Colon (tissue), 2 donors: ENCODE data around the gene CALML3.
"Not testable (repeated sequence)": the region's sequence is repeated elsewhere in the genome, so short reads cannot be mapped to it uniquely, and the experiment has no call there.

Experiments used
- FAIRE-seq: peaks from 2 replicates; lab custom pipeline; 2012; peaks lifted over from hg19 to GRCh38; lab: Jason Lieb, UNC
- donor health status: control.
- donor health status: control.

Gene CALML3

DNA sequence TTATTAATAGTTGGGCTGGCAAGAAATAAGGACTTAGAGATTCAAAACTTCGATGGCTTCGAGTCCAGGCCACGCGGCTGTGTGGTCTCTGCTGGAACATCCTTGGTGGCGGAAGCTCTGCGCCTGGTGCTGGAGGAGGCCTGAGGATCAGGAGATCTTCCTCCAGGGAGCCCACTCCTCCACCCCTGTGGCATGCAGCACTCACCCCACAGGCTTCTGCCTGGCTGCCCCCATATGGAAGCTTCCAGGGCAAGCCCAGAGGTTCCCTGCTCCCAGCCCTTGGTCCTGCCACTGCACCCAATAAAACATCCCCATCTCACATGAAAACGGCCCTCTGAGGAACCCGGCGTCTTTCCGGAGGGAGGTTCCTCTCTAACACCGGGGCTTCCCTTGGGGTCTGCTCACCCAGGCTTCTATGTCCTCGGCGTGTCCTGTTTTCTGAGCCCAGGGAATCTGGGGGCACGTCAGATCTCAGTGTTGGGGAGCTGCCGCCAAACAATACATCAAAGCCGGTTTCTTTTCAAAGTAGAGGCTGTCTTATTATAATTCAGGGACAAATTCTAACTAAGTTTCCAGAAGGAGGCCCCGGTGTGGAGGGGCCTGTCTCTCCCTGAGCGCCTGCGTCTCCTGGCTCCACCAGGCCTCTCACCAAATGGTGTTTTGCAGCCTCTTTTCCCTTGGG lies 32.4 kb downstream of the CALML3 start:
- FAIRE-seq, result no peak

DNA sequence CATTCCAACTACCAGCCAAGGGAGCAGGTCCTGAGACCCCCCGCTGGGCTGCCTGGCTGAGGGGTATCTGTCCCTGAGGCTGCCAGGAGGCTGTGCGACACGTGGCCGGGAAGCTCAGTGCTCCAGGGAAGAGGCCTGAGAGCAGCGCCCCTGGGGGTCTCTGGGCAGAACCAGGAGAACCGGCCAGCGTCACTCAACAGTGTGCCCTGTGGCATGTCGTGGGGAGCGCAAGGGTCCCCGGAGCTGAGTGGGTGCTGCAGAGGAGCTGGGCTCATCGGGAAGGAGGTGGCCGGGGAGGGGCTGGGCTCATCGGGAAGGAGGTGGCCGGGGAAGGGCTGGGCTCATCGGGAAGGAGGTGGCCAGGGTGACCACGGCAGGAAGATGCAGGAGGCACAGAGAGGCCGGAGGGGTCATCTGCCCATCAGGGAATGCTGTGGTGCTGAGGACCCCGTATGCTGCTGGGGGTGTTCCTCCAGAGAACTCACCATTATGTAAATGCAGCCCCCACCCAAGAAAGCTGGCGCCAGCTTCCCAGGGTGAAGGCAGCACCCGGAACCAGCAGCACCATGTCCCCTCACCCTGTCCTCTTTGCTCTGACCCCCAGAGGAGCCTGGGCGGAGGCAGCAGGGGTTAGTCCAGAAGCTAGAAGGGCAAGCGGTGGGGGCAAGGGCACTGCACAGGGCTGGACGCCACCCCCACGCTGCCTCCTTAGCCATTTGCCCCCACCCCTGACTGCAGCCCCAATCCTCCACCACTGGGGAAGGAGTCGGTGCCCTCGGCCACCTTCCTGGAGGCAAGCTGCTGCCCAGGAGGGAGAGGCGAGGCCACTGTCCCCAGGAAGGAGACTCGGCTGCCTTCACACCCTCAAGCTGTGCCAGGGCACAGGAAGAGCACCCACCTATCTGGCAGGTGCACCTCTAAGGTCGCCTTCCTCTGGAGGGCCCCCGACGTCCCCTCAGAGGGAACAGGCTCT lies 33.3 kb downstream of the CALML3 start:
- FAIRE-seq, result no peak

DNA sequence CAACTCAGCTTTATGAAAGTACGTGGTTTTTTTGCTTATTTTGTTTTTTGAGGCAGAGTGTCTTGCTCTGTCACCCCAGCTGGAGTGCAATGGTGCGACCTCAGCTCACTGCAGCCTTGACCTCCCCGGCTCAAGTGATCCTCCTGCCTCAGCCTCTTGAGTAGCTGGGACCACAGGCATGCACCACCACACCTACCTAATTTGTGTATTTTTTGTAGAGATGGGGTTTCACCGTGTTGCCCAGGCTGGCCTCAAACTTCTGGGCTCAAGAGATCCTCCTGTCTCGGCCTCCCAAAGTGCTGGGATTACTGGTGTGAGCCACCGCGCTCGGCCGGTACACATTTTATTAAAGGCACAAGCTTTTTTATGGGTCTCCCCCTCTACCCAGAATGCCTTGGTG lies 34.3 kb downstream of the CALML3 start:
- not testable (repeated sequence) for FAIRE-seq

DNA sequence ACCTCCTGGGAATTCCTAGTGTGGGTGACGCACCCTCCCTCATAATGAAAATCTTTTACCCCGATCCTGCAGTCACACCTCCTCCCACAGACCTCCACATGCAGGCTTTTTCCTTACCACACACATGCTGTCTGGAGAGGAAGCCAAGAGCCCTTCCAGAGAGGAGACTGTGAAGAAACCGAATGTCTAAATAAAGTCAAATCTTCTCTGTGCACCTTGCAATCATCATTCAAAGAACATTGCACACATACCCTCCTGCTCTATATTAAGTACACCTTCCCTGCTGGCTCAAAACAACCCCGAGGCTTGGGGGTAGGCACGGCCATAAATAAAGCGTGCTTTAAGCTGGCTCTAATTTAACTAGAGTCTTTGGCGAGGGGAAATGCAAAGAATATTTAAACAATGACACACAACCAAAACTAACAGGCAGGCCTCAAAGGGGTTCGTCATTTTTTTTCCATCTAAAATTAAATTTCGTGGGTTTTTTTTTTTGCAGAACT lies 34.9 kb downstream of the CALML3 start:
- no peak for FAIRE-seq

DNA sequence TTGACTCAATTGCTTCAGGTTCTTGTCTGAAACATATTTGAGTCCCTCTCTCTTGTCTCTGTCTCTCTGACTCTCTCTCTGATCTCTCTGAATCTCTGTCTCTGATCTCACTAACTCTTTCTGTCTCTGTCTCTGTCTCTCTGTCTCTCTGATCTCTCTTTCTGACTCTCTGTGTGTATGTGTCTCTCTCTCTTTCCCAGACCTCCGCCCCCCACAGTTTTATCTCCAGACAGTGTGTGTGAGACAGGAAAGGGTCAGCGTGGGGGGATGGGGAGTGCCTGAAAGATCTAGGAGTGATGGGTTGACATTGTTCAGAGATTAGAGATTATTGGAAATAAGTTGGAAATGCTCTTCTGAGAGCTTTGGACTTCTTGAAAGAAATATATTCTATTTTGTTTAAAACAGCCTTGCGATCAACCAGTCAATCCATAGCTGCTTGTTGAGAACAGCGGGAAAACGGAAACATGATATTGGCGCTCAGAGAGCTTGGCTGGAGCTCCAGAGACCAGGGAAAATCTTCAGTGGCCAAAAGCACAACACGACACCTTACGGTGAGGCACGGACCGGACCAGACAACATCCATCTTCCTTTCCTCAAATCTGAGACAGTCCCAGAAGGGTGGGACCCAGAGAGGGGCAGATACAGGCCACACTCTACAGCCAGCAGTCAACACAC lies 35.5 kb downstream of the CALML3 start:
- FAIRE-seq, result no peak

DNA sequence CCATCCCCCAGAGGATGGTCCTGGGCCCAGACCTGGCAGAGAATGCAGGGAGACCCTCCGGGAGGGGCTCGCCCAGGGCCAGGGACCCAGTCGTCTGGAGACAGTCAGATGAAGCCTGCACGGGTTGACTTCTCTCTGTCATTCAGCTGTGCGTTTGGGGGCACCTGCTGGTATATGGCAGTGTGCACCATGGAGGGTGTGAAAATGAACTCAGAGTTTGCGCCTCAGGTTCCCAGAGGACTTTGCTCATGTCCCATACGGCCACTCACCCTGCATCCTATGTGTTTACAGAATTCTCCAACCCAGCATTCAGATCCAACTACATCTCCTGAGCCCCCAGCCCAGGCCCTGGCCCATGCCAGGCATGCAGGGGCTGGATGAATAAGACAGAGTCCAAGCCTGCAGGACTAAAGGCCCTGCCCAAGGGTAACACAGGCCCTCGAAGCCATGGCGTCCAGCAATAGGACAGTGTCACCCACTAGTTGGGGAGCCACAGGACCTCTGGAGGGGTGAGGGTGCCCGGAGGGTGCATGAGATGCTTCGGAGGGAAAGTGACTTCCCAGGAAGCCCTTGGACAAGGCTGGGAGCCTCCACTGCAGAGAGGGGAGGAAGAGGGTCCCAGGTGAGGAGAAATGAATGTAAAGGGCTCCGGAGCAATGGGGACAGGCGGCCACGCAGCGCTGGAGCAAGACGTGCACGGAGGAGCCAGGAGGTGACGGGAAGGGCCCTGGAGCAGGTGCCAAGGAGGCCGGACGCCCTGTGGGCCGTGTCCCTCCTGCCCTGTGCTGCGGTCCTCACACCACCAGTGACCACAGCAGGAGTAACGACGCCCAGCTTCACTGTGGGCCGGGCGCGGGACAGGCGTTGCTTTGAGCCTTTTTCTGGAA lies 36.3 kb downstream of the CALML3 start:
- no peak for FAIRE-seq

DNA sequence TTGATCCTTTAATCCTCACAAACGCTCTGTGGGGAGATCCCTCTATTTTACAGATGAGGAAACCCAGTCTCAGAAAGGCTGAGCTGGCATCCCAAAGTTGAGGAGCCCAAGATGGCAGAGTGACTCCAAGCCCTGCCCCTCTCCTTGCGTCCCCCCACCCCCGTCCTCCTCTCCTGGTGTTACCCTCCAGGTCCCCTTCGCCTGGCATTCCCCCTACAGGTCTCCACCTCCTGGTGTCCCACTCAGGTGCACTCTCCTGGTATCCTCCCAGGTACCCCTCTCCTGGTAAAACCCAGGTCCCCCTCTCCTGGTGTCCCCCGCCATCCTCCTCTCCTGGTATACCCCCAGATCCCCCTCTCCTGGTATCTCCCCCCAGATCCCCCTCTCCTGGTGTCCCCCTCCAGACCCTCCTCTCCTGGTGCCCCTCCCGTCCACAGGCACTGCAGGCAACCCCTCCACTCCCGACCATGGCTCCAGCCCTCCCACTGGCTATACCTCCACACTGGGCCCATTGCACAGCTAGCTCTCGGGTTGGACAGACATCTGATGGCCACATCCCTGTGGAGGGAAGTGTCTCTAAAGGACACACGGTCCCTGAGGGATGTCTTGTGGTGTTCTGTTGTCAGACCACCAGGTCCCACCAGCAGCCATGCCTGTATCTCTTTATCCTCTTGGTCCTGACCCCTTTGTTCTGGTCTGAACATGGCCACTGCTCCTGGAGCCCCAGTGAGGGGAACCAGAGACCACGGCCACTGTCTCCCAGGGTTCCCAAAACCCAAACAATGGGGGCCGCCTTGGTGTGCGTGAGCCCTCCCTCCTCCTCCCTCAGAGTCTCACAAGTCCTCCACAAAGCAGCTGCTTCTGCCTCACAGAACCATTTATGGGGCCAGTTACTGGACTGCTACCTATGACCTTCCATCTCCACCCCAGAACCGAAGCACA lies 37.2 kb downstream of the CALML3 start:
- no peak for FAIRE-seq

DNA sequence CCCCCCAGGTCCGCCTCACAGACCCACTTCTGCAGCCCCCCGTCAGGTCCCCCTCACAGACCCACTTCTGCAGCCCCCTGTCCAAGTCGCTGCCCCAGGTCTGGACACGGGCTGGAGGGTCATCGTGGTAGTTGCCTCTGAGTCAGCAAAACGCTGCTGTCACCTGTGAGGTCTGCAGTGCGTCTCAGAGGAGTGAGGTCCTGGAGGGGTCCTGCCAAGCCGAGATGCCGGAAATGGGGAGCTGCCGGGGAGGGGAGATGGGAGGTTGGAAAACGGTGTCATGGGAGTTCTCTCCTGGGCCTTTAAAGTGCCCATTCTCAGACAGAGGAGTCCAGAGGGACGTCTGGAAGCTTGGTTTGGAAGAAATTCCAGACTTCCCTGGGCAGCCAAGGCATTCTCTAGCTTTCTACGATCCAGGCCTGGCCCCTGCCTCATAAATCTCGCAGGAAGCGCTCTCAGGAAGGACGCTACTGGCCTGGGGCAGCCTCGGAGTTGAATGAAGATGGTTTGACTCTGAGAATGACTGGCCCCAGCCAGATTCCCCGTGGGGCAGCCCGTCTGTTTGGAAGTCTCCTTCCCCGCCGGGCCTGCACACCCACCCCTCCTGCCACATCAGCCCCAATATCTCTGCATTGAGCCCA lies 38.7 kb downstream of the CALML3 start:
- FAIRE-seq, result no peak

DNA sequence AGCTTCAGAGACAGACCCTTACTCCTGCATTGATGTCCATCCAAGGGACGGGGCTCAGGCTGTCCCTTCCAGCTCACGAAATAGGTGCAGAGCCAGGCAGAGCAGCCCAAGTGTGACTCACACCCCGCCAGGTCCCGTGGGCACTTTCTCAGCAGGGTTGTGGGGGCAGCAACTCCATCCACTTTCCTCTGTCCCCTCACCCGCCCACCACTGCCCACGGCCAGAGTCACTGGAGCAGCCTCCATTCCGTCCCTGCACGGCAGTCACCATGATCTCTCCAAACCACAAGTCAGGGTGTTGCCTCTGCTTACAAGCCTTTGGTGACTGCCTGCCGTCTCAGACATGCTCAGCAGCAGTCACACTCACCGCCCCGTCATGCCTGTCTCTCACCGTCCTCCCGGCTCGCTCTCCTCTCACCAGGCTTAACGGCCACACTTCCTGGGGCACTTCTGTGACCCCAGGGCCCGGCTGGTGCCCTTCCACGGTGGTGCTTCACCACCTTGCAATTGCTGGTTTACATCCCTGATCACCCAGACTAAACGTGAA lies 39.3 kb downstream of the CALML3 start:
- no peak for FAIRE-seq

DNA sequence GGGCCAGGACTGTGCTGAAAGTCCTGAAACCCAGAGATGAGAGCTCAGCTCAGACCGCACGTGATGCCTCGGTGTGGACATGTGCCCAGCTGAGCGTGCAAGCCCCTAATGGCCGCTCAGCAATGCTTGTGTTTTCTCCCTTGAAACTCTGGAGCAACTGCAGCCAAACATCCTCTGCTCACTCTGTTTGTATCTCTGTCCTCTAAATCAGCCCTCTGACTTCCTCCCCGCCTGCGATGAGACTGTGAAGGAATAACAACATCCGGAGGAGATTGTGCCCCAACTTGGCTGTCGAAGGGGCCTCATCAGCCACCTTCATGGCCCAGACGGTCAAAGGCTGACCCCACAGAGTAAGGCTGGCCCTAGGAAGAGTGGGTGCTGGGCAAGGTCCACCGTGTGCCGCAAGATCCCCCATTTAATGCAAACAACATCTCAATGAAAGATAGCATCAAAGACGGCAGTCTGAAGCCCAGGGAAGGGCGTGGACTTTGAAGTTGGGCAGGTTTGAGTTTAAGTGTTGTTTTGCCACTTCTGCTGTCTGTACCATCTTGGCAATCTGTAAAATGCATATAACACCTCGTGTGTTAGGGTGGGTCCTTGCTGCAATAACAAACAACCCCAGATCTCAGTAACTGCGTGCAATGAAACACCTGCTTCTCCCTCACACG lies 39.9 kb downstream of the CALML3 start:
- FAIRE-seq, result no peak

DNA sequence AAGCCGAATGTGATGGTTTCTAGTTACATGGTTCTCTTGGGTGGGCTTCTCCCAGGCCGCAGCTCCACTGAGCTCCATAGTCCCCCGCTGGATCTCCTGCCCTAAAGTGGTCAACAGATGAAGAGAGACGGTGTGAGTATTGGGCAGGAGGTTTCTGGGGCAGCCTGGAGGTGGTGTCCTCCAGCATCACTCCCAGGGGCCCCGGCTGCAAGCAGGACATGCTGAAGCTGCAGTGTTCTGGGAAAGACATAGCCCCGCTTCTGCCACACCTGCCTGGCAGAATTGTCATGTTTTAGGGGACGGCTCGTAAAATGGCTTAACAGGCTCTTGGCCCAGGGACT lies 40.4 kb downstream of the CALML3 start:
- no peak for FAIRE-seq

DNA sequence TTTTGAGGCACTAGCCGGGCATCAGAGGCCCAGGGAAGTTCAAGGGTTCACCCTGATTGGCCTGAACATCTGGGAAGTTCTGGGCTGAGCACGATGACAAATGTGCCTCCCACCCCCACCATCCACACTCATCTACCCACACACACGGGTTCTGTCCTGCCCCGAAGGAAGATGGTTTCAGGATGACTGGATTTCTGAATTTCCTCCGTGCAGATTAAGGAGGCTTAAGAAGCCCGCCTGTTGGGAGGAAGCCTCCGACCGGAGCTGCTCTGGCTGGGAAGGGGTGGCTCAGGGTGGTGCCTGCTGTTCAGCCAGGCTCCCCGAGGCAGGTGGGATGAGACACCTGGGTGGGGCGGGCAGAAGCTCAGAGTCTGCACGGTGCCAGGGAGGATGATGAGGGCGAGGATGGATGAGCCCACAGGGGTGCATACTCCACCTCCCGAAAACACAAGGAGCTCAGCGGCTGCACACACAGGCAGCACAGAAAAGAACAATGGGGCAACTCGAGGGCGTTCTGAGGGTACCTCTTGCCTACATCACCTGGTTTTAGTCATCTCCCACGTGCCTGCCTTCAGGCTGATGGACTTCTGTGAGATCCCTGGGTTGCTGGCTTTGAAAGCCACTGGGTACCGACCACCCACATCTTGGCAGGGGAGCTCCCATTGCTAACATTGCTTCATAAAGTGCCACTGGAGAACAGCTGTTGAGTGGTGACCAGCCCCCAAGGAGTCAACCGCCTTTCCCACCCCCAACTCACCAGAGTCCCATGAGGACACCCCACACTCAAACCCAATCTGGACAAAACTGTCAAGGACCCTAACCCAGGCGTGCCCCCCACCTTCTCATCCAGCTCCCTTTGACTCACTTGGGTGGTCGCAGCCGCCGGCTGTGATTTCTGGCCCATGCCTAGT lies 41.2 kb downstream of the CALML3 start:
- no peak for FAIRE-seq

DNA sequence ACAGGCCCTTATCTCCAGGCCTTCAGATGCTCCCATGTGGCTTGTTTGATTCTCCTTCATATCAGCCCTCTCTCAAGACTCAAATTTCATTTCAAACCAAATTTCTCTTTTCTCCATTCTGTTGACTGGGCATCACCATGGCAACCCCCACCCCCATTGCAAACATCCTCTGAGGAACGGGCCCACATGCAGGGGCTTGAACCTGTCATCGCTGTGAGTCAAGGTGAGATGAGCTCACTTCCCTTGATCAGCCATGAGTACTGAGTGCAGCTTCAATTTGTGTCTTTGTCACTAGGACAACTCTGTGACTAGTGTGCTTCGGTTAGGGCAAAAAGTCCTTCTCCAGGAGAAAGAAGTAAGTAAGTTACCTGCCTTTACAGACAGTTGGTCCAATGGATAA lies 41.9 kb downstream of the CALML3 start:
- no peak for FAIRE-seq

DNA sequence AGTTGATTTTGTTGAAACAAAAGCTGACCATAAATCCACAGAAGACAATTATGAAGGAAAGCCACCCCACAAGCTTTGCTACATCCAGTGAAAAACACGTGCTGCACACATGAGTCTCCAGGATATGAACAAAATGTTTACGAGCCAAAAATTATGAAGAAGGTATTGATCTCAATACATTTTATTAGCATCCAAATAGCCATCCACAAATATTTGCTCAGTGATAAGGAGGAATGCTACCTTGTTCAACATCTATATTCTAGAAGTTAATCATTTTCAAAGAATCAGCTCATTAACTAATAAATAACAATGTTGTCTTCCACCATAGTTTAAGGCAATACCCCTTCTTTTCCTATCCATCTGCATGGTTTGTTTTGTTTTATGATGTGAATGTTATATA lies 42.7 kb downstream of the CALML3 start:
- FAIRE-seq, result no peak

DNA sequence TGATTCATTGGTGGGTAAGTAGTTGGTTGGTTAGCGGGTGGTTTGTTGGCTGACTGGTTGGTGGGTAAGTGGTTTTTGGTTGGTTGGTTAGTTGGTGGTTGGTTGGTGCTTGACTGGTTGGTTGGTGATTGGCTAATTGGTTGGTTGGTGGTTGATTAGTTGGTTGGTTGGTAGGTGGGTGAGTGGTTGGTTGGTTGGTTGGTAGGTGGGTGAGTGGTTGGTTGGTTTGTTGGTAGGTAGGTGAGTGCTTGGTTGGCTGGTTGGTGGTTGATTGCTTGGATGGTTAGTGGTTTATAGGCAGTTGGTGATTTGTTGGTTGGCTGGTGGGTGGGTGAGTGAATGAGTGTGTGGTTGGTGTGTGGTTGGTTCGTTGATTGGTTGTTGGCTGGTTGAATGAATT lies 44.2 kb downstream of the CALML3 start:
- FAIRE-seq, result no peak

DNA sequence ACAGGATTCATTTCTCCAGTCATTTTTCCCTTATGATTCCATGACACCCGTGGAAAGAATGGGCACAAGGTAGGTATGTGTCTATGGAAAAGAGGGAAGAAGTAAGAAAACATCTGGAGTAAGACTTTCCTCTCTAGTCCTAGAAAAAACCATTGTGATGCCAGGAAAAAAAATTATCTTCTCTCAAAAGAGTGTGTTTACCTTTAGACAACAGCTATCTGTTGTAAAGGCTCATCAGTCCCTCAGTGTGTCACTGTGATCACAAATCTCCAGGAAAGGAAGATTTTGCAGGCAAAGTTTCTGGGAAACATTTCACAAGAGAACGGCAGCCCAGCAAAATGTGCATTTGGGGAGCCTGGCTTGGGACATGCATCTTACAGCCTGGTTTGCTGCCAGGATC lies 44.8 kb downstream of the CALML3 start:
- FAIRE-seq, result no peak

DNA sequence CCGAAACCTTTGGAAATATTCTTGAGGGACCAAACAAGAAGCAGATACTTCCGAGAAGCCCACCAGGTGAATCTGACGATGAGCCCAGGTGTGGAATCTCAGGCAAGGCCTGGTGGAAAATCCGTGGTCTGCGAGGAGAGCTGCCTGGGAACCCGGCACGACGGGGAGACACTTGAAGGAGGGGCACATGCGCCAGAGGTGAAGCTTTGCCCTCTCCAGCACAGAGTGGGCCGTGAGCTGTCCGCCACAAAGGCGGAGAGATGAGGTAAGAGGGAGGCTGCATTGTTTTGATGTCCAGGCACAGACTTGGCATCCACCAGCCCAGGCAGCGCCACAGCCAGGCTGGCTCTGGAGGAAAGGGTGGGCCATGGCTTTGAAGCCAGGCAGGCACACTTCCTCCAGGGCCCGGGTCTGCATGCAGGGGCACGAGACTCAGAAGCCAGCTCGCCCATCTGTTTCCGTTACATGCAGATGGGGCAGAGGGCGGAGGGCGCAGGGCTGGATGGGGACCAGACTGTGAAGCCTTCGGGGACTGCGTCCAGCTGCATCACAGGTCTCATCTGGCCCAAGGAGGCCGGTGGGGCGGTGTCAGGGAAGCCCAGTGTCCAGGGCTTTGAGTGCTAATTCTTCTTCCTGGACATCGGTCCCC lies 45.4 kb downstream of the CALML3 start:
- no peak for FAIRE-seq
